Testis (tissue), 3 donors: ENCODE data around the gene VSIG10. TPM values are rescaled to one million over a fixed set of nuclear protein-coding genes. Genes with fewer than 3 reads are reported as not detected.

Experiments
- DNase-seq: peaks from one replicate; pipeline ENCODE4 v3.0.0-alpha.2; 2019
- H3K27ac ChIP-seq, 2 donors: fragments of 200-600 bp; sonication (generic); one replicate each; pipeline ENCODE4 v1.5.1; 2019
- H3K27me3 ChIP-seq: fragments of 200-600 bp; sonication (generic); one replicate; pipeline ENCODE4 v1.5.1; 2019
- H3K36me3 ChIP-seq: fragments of 200-600 bp; sonication (generic); one replicate; pipeline ENCODE4 v1.5.1; 2017; ENCODE audit warnings: low read depth; ENCODE audit errors: missing control alignments
- H3K4me1 ChIP-seq: fragments of 200-600 bp; sonication (generic); one replicate; pipeline ENCODE4 v1.5.1; 2019
- H3K4me3 ChIP-seq, 2 donors: fragments of 200-600 bp; sonication (generic); one replicate each; pipeline ENCODE4 v1.5.1; 2017 to 2019
- H3K9me3 ChIP-seq: fragments of 200-600 bp; sonication (generic); one replicate; pipeline ENCODE4 v1.5.1; 2017
- CTCF ChIP-seq, 3 experiments: fragments of 450-650 bp in 2 of 3; fragments of 200-600 bp in 1 of 3; sonication (generic) in 1 of 3; IDR thresholded peaks; one replicate each; pipeline ENCODE4 v1.5.1; 2016 to 2019; ENCODE audit warnings: antibody characterized with exemption in 3 of 3, mild to moderate bottlenecking in 2 of 3, moderate library complexity in 1 of 3
- POLR2A ChIP-seq: fragments of 450-650 bp; IDR thresholded peaks from one replicate; pipeline ENCODE4 v1.6.1; 2017; ENCODE audit warnings: antibody characterized with exemption, mild to moderate bottlenecking, moderate library complexity
- WGBS, 2 donors: methylation state at CpG; one replicate each; pipeline ENCODE4 v1.1.5; 2018; 5-methylcytosine and 5-hydroxymethylcytosine counted together
- intact Hi-C: fragments of 100-400 bp; cut with DNase I; formaldehyde crosslinking; loops from one replicate; pipeline ENCODE4 v1.15.1; 2023; ENCODE audit warnings: low total_unique reads
- polyA plus RNA-seq: library from polyadenylated mRNA; stranded (reverse); fragments of 350-450 nt; fragmentation: Illumina TruSeq; extraction: RNeasy Lipid Tissue Mini Kit (QIAGEN cat#74804); gene quantifications from one replicate; pipeline ENCODE4 v1.2.3, GENCODE V29; 2014; ENCODE audit warnings: low read depth, low replicate concordance; ENCODE audit not compliant: insufficient read depth
- total RNA-seq, 2 donors: library from RNA; depleted of rRNA; stranded (reverse); fragments of >200 nt; gene quantifications; one replicate each; pipeline ENCODE4 v1.2.3, GENCODE V29; 2016

Gene VSIG10
- total and polyA plus RNA-seq, 3 donors from 2014 or later = 14.8 to 51.0 (median 43.2) TPM

- TF ChIP-seq CTCF (IDR thresholded peaks at IDR 0.05) (no peak), POLR2A (no peak)
- Histone ChIP-seq H3K36me3 (no peaks in the 10 kb centered on the region), H3K4me3 (no peak overlapping the region), H3K27ac (no peak overlapping the region), H3K27me3 (no peaks in the 10 kb centered on the region), H3K4me1 (no peaks in the 10 kb centered on the region), H3K9me3 (no peaks in the 10 kb centered on the region)
- intact Hi-C loops = no loop called here
- no peak for DNase-seq
- 86 to 98% methylated on average over 5 of the region's 5 CpGs for WGBS, 2 donors
Measured at GRCh38 chr12:118033323-118033722, 70.5 kb downstream of the VSIG10 start.

DNA sequence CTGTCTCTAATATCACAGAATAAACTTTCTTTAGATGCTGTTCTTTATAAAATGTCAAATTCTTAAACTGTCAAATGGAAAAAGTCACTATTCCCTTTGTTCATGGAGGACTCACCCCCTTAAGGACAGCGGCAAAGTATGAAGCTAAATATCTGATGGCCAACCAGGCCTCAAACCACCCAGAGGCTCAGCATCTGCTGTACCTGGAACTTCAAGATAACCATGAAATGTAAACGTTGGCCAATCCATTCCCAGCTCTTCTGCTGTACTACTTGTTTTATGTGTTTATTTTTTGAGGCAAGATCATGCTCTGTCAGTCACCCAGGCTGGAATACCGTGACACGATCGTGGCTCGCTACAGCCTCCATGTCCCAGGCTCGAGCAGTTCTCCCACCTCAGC lies 71.6 kb downstream of the VSIG10 start:
- WGBS, 2 donors = 91 to 94% methylated on average over 7 of the region's 7 CpGs
- Histone ChIP-seq H3K27me3 (no peaks in the 10 kb centered on the region), H3K9me3 (no peaks in the 10 kb centered on the region), H3K4me1 (no peaks in the 10 kb centered on the region), H3K4me3 (no peak overlapping the region), H3K27ac (no peak overlapping the region), H3K36me3 (no peaks in the 10 kb centered on the region)
- intact Hi-C loops = no loop called here
- TF ChIP-seq POLR2A (no peak), CTCF (IDR thresholded peaks at IDR 0.05) (no peak)
- no peak for DNase-seq

DNA sequence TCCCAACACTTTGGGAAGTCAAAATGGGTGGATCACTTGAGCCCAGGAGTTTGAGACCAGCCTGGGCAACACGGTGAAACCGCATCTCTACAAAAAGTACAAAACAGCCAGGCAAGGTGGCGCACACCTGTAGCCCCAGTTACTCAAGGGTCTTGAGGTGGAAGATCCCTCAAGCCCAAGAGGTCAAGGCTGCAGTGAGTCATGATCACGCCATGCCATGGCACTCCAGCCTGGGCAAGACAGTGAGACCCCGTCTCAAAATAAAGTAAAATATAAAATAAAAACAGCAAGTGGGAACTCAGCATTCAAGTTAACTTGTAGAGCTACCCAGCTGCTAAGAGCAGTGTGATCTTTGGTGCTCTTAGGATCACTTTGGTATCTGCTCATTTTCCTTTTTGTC lies 74.6 kb downstream of the VSIG10 start:
- Histone ChIP-seq H3K36me3 (no peaks in the 10 kb centered on the region), H3K4me3 (no peak overlapping the region), H3K4me1 (no peaks in the 10 kb centered on the region), H3K27ac (no peak overlapping the region), H3K9me3 (no peaks in the 10 kb centered on the region), H3K27me3 (no peaks in the 10 kb centered on the region)
- WGBS, 2 donors = 95 to 96% methylated on average over 5 of the region's 5 CpGs
- no peak for DNase-seq
- intact Hi-C loops = no loop called here
- TF ChIP-seq POLR2A (no peak), CTCF (IDR thresholded peaks at IDR 0.05) (no peak)

DNA sequence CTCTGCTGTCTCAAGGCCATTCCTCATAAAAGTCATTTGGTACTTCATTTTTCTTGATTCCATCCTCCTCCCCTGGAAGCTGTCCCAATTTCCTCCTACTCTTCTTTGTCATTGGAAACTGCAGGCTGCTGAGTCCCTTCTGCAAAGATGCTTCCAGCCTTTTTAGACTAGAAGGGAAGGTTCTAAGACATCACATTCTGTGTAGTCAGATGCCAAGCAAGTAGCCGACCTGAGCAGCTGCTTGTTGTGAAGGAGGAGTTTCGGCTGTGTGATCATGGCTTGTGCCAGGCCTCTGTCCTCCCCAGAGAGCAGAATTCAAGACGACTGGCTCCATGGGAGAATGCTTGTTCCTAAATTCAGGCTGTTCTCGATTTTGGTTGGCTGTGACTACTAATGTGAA lies 78.6 kb downstream of the VSIG10 start:
- intact Hi-C loops = no loop called here
- peak; percentile 73 for DNase-seq
- no peaks in the 10 kb centered on the region for H3K9me3 ChIP-seq
- 32 to 46% methylated on average over 4 of the region's 4 CpGs for WGBS, 2 donors
- TF ChIP-seq CTCF (IDR thresholded peaks at IDR 0.05) (no peak), POLR2A (no peak)
- H3K27me3 ChIP-seq = no peaks in the 10 kb centered on the region
- no peak overlapping the region for H3K4me3 ChIP-seq
- peaks cover 4% of the 10 kb centered on the region for H3K4me1 ChIP-seq
- no peak overlapping the region for H3K27ac ChIP-seq
- H3K36me3 ChIP-seq = no peaks in the 10 kb centered on the region

DNA sequence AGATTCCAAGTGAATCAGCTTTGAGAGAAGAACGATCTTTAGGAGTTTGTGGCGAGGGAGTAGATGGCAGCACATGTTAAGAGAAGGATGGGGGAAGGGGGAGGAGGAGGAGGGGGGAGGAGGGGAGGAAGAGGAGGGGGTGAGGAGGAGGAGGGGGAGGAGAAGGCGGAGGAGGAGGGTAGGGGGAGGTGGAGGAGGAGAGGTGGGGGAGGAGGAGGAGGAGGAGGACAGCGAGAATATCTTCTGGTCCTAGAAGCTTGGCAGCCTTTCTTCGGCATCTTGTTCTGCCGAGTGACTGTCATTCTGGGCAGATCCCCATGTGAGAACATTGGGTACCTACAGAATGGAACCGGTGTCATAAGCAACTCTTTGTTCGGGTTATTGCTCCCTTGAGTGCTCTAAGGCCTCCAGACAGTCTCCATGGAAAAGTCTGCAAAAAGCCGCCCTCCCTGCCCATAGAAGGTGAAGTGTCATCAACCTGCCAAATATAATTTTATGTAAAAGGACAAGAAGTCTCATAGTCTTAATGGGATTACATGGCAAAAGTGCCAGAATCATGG lies 80.4 kb downstream of the VSIG10 start:
- Histone ChIP-seq H3K4me3 (no peak overlapping the region), H3K27ac (no peak overlapping the region), H3K36me3 (no peaks in the 10 kb centered on the region), H3K9me3 (no peaks in the 10 kb centered on the region), H3K27me3 (no peaks in the 10 kb centered on the region), H3K4me1 (peaks cover 4% of the 10 kb centered on the region)
- WGBS, 2 donors = 57 to 69% methylated on average over 9 of the region's 9 CpGs
- intact Hi-C loops = no loop called here
- peak; percentile 72 for DNase-seq
- TF ChIP-seq CTCF (IDR thresholded peaks at IDR 0.05) = no peak
- no peak for TF ChIP-seq POLR2A
